ENCODE results near the gene ZKSCAN1. TPM values are rescaled to one million over a fixed set of nuclear protein-coding genes. Genes with fewer than 3 reads are reported as not detected.

ZKSCAN1 gene
- total RNA-seq, 2 experiments from 2014 or later: 64.4 to 67.9 TPM

DNA sequence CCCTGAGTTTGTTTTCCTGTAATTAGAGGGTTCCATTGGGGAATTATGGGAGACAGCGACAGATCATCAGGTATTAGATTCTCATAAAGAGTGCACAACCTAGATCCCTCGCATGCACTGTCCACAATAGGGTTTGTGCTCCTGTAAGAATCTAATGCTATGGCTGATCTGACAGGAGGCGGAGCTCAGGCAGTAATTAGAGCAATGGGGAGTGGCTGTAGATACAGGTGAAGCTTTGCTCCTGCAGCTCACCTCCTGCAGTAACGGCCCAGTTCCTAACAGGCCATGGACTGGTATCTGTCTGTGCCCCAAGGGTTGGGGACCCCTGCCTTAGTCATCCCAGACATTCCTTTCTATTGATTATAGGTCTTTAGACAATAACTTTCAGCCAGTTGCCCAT is 33.3 kb downstream of the ZKSCAN1 start:
- intact Hi-C loops (cut with micrococcal nuclease): loop anchor here (1.0 to 2.0 kb wide), 5 partner anchors 28 to 130 kb away; partner anchors contain the start of genes MBLAC1, TRIM4 and ZNF3
- Mint-ChIP-seq H3K36me3 (ENCODE audit: low read depth) (no peaks in the 10 kb centered on the region), H3K4me1 (ENCODE audit: low read depth) (peaks cover 18% of the 10 kb centered on the region), H3K4me3 (peak overlapping the region; percentile 85), H3K9me3 (no peaks in the 10 kb centered on the region), H3K27me3 (ENCODE audit: low read depth) (no peaks in the 10 kb centered on the region), H3K27ac (peak overlapping the region; percentile 91)
- no peak for DNase-seq
- CTCF ChIA-PET: no interaction called here

DNA sequence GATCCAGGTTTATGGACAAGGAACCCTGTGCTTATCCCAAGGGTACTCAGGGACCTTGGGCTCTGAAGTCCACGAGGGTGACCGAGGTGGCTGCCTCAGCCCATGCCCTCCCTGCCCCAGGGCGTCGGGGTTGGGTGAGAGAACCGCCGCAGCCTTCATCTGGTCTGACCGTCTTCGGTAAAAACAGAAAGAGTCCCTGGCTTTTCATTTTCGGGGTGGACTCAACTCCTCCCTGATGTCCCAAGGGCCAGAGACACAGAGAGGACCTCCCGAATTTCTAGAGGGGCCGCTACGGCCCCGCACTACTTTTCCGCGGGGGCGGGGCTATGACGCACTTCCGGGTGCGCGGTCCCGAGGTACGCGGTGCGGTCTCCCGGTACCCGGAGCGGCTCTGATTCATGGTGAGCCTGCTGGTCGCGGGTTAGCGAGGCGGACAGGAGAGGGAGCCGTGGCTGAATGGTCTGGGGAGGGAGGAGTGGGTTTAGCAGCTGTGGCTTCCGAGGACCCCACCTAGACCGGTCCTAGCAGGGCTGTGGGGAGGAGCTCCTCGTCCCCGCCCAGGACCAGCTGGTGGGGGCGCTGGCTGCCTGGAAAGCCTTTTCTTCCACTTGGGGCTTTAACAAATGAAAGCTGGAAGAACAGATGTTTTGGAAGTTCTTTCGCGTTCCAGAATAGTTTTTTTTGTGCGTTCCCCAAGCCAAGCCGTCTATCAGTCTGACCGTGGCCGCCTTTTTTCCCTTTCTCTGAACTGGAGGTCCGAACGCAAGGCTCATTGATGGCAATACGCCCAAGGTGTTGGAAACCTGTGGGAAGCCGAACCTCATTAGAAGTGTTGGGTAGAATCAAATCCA is 34.3 kb downstream of the ZKSCAN1 start, which contains the start of gene ZSCAN21:
Gene ZSCAN21, plus strand, starts transcription at position 334 of the 851 bp plus-strand sequence. CDS start 7,233 bp downstream, outside the sequence.
- CTCF ChIA-PET: interaction anchor here (0.5 to 1.2 kb wide), 7 partner anchors 9 to 240 kb away, joined by 3 to 10 read pairs (median 4); partner anchors contain the start of gene TRIM4
- H3K27me3 Mint-ChIP-seq (ENCODE audit: low read depth): no peaks in the 10 kb centered on the region
- intact Hi-C loops (cut with micrococcal nuclease): loop anchor here (1.0 to 2.0 kb wide), 5 partner anchors 29 to 131 kb away; partner anchors contain the start of genes MBLAC1, TRIM4 and ZNF3
- DNase-seq: peak; percentile 85
- H3K4me3 Mint-ChIP-seq: peak within 1 kb of the TSS; percentile 85
- no peaks in the 10 kb centered on the region for H3K9me3 Mint-ChIP-seq
- no peaks in the 10 kb centered on the region for H3K36me3 Mint-ChIP-seq (ENCODE audit: low read depth)
- H3K27ac Mint-ChIP-seq: peak within 1 kb of the TSS; percentile 91
- peaks cover 17% of the 10 kb centered on the region for H3K4me1 Mint-ChIP-seq (ENCODE audit: low read depth)

DNA sequence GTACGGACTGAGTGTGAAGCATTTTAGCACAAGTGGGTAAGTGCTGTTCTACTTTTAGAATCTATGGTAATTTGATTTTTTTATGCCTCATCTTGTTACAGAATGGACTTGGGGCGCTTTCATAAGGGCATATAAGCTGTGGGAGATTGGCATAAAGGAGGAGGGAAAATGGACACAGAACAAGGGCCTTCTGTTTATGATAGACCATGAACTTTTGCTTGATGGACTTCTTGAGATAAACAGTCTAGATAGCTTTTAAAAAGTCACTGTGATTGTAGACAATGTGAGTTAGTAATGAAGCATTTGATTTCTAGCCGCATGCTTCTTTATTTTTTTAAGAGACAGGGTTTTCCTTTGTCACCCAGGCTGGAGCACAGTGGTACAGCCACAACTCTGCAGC is 36.2 kb downstream of the ZKSCAN1 start:
- Mint-ChIP-seq H3K4me3 (no peak overlapping the region), H3K4me1 (ENCODE audit: low read depth) (peaks cover 16% of the 10 kb centered on the region), H3K27ac (no peak overlapping the region), H3K27me3 (ENCODE audit: low read depth) (no peaks in the 10 kb centered on the region), H3K36me3 (ENCODE audit: low read depth) (no peaks in the 10 kb centered on the region), H3K9me3 (no peaks in the 10 kb centered on the region)
- CTCF ChIA-PET: interaction anchor here (0.8 to 3.2 kb wide), 11 partner anchors 19 to 138 kb away, joined by 3 to 19 read pairs (median 4); no protein-coding TSS in a partner anchor
- no peak for DNase-seq
- intact Hi-C loops (cut with micrococcal nuclease): no loop called here

DNA sequence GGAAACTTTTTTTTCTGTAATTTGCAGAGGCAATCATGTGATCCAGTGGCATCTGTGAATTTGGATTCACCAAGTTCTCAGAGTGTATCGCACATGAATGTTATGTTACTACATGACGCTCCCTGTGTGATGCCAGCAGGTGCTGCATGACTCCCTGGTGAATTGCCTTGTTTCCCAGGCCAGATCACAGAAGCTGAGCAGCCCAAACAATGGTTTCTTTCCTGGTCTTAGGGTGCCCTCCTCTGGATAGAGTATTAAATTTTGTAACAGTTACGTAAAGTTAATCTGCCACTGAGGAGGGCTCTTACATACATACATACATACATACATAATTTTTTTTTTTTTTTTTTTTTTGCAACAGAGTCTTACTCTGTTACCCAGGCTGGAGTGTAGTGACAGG is 37.8 kb downstream of the ZKSCAN1 start:
- intact Hi-C loops (cut with micrococcal nuclease): loop anchor here (1.0 kb wide), 1 partner anchor 59 kb away; no protein-coding TSS in a partner anchor
- H3K27me3 Mint-ChIP-seq (ENCODE audit: low read depth): no peaks in the 10 kb centered on the region
- no peak overlapping the region for H3K27ac Mint-ChIP-seq
- peaks cover 16% of the 10 kb centered on the region for H3K4me1 Mint-ChIP-seq (ENCODE audit: low read depth)
- no peaks in the 10 kb centered on the region for H3K9me3 Mint-ChIP-seq
- DNase-seq: peak; percentile 56
- H3K36me3 Mint-ChIP-seq (ENCODE audit: low read depth): peaks cover 6% of the 10 kb centered on the region
- CTCF ChIA-PET: interaction anchor here (0.7 to 3.2 kb wide), 9 partner anchors 17 to 145 kb away, joined by 3 to 19 read pairs (median 7); no protein-coding TSS in a partner anchor
- no peak overlapping the region for H3K4me3 Mint-ChIP-seq

DNA sequence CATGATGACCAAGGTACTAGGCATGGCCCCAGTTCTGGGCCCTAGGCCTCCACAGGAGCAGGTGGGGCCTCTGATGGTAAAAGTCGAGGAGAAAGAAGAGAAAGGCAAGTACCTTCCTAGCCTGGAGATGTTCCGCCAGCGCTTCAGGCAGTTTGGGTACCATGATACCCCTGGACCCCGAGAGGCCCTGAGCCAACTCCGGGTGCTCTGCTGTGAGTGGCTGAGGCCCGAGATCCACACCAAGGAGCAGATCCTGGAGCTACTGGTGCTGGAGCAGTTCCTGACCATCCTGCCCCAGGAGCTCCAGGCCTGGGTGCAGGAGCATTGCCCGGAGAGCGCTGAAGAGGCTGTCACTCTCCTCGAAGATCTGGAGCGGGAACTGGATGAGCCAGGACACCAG is 41.6 kb downstream of the ZKSCAN1 start:
- Mint-ChIP-seq H3K4me1 (ENCODE audit: low read depth) (no peaks in the 10 kb centered on the region), H3K36me3 (ENCODE audit: low read depth) (peaks cover 7% of the 10 kb centered on the region), H3K9me3 (no peaks in the 10 kb centered on the region), H3K4me3 (no peak overlapping the region), H3K27me3 (ENCODE audit: low read depth) (no peaks in the 10 kb centered on the region), H3K27ac (no peak overlapping the region)
- DNase-seq: no peak
- intact Hi-C loops (cut with micrococcal nuclease): no loop called here
- CTCF ChIA-PET: interaction anchor here (1.0 kb wide), 1 partner anchor 22 kb away, joined by 3 read pairs; no protein-coding TSS in a partner anchor

DNA sequence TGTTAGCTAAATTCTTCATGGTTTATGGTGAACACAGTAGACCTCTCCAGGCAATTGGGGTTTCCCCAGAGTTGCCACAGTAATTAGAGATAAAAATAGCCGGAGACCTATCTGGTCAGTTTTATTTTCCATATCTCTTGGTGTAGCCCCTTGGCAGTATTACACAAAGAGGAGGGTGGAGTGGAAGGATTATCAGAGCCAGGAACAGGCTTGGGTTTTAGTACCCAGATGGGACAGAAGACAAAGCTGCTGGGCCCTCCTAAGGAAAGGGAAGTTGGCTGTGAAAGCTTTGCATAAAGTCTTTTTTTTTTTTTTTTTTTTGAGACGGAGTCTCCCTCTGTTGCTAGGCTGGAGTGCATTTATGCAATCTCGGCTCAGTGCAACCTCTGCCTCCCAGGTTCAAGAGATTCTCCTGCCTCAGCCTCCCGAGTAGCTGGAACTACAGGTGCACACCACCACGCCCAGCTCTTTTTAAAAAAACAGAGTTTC is 43.9 kb downstream of the ZKSCAN1 start:
- Mint-ChIP-seq H3K9me3 (no peaks in the 10 kb centered on the region), H3K4me1 (ENCODE audit: low read depth) (no peaks in the 10 kb centered on the region), H3K4me3 (no peak overlapping the region), H3K27me3 (ENCODE audit: low read depth) (no peaks in the 10 kb centered on the region), H3K36me3 (ENCODE audit: low read depth) (peaks cover 17% of the 10 kb centered on the region), H3K27ac (no peak overlapping the region)
- no peak for DNase-seq
- intact Hi-C loops (cut with micrococcal nuclease): no loop called here
- CTCF ChIA-PET: no interaction called here

DNA sequence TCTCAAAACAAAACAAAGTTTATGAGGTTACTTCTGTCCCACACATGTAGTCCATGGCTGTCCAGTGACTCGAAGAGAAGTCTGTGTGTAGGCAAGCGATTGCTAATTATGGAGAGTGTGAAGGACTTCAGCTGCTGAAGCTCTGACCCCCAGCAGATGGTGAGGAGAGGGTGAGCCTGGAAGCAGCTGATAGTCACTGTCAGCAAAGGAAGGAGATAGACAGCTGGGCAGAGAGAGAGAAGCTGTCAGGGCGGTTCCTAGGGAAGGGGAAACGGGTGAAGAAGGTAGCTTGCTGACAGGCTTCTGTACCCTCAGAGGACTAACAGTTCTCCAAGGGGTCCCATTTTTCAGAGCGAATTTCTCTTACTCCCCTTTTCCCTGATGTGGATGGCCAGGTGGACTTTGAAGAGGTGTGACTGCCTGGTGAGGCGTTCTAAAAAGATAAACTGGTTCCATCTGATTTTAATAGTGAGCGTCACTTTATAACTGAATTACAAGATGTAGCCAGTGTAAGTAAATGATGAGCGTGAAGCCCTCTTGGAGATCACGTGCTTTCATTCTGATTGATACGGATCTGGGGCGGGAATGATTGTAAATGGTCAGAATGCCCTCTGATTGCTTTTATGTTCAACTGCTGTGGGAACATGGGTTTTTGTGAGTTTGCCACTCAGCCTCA is 46.3 kb downstream of the ZKSCAN1 start:
- DNase-seq: no peak
- intact Hi-C loops (cut with micrococcal nuclease): no loop called here
- Mint-ChIP-seq H3K36me3 (ENCODE audit: low read depth) (peaks cover 23% of the 10 kb centered on the region), H3K4me1 (ENCODE audit: low read depth) (no peaks in the 10 kb centered on the region), H3K27me3 (ENCODE audit: low read depth) (no peaks in the 10 kb centered on the region), H3K4me3 (no peak overlapping the region), H3K9me3 (no peaks in the 10 kb centered on the region), H3K27ac (no peak overlapping the region)
- CTCF ChIA-PET: interaction anchor here (1.0 kb wide), 1 partner anchor 12 kb away, joined by 3 read pairs; the partner anchor contains the start of gene ZSCAN21

DNA sequence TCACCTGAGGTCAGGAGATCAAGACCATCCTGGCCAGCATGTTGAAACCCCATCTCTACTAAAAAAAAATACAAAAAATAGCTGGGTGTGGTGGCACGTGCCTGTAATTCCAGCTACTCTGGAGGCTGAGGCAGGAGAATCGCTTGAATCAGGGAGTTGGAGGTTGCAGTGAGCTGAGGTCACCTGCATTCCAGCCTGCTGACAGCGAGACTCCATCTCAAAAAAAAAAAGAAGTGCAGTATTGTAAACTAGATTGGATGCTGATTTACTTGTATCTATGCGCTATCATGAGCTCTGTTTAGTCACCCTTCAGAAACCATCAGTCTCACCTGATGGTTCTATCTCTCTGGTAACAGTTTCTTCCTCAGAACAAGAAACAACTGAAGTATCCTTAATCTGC is 48.0 kb downstream of the ZKSCAN1 start:
- H3K27ac Mint-ChIP-seq: no peak overlapping the region
- no peaks in the 10 kb centered on the region for H3K4me1 Mint-ChIP-seq (ENCODE audit: low read depth)
- H3K9me3 Mint-ChIP-seq: no peaks in the 10 kb centered on the region
- CTCF ChIA-PET: interaction anchor here (0.5 to 1.2 kb wide), 4 partner anchors 19 to 144 kb away, joined by 3 read pairs; partner anchors contain the start of gene TRIM4
- peaks cover 26% of the 10 kb centered on the region for H3K36me3 Mint-ChIP-seq (ENCODE audit: low read depth)
- DNase-seq: no peak
- intact Hi-C loops (cut with micrococcal nuclease): no loop called here
- H3K27me3 Mint-ChIP-seq (ENCODE audit: low read depth): no peaks in the 10 kb centered on the region
- no peak overlapping the region for H3K4me3 Mint-ChIP-seq

DNA sequence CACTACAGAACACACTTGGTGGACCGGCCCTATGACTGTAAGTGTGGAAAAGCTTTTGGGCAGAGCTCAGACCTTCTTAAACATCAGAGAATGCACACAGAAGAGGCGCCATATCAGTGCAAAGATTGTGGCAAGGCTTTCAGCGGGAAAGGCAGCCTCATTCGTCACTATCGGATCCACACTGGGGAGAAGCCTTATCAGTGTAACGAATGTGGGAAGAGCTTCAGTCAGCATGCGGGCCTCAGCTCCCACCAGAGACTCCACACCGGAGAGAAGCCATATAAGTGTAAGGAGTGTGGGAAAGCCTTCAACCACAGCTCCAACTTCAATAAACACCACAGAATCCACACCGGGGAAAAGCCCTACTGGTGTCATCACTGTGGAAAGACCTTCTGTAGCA is 48.8 kb downstream of the ZKSCAN1 start:
- Mint-ChIP-seq H3K27ac (no peak overlapping the region), H3K36me3 (ENCODE audit: low read depth) (peaks cover 26% of the 10 kb centered on the region), H3K4me3 (no peak overlapping the region), H3K27me3 (ENCODE audit: low read depth) (no peaks in the 10 kb centered on the region), H3K9me3 (no peaks in the 10 kb centered on the region), H3K4me1 (ENCODE audit: low read depth) (no peaks in the 10 kb centered on the region)
- CTCF ChIA-PET: interaction anchor here (0.8 to 1.0 kb wide), 2 partner anchors 62 to 70 kb away, joined by 3 to 4 read pairs; partner anchors contain the start of gene MBLAC1
- intact Hi-C loops (cut with micrococcal nuclease): no loop called here
- no peak for DNase-seq

DNA sequence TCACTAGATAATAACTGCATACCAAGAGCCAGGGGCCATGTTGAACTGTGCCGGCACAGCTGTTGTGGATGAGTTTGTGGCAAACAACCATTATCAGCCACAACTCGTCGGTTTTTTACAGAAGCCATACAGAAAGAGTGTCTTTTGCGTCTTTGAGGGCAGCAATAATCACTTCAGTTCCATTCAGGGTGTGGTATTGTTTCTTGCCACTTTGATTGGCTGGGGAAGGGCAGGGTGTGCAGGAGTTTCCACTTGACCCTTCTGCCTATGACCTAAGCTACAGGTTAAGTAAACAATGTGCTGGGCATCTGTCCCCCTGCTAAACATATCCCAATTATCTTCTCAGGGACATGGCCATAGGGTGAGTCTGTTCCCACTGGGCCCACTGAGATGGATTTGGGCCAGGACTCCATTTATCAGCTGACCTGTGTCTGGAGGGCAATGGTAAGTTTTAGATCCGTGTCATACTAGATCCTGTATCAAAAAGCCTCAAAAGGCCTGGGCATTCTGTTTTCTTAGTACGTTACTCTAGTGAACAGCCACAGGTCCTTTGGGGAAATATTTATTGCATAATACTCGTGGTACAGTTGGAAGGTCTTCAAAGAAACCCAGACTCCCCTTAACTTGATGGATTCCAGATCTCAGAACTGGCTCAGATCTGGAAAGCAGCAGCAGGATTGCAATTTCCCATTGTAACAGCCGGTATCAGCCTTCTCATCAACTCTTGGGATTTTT is 50.2 kb downstream of the ZKSCAN1 start:
- Mint-ChIP-seq H3K4me1 (ENCODE audit: low read depth) (no peaks in the 10 kb centered on the region), H3K9me3 (peaks cover 11% of the 10 kb centered on the region), H3K4me3 (no peak overlapping the region), H3K27me3 (ENCODE audit: low read depth) (no peaks in the 10 kb centered on the region), H3K36me3 (ENCODE audit: low read depth) (peaks cover 38% of the 10 kb centered on the region), H3K27ac (no peak overlapping the region)
- DNase-seq: no peak
- CTCF ChIA-PET: no interaction called here
- intact Hi-C loops (cut with micrococcal nuclease): no loop called here

DNA sequence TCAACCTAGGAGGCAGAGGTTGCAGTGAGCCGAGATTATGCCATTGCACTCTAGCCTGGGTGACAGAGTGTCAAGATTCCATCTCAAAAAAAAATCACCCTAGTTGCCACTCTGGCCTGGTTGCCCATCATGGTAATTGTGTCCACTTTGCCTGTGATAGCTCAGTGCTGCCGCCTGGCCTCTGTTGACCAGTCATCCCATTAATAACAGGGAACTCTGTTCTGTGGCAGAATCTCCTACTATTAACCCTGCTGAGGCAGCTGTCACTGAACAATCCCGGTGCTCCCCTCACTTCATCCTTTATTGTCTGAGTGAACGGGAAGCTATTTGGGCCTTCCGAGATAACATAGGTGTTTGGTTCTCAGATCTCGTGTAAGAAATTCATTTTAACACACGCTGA is 51.6 kb downstream of the ZKSCAN1 start:
- H3K4me3 Mint-ChIP-seq: no peak overlapping the region
- no peaks in the 10 kb centered on the region for H3K4me1 Mint-ChIP-seq (ENCODE audit: low read depth)
- no peak overlapping the region for H3K27ac Mint-ChIP-seq
- peaks cover 51% of the 10 kb centered on the region for H3K36me3 Mint-ChIP-seq (ENCODE audit: low read depth)
- DNase-seq: no peak
- CTCF ChIA-PET: no interaction called here
- peaks cover 24% of the 10 kb centered on the region for H3K9me3 Mint-ChIP-seq
- no peaks in the 10 kb centered on the region for H3K27me3 Mint-ChIP-seq (ENCODE audit: low read depth)
- intact Hi-C loops (cut with micrococcal nuclease): no loop called here
